ENCODE results near the gene PLD4. TPM values are rescaled to one million over a fixed set of nuclear protein-coding genes. Genes with fewer than 3 reads are reported as not detected.
"Not testable (repeated sequence)": the region's sequence is repeated elsewhere in the genome, so short reads cannot be mapped to it uniquely, and the experiment has no call there.

Gene PLD4
- total RNA-seq, 1 donor from 2014 or later = 0.27 TPM

- intact Hi-C loops (cut with micrococcal nuclease) = no loop called here
- no peak for ATAC-seq
- peak; percentile 27 for DNase-seq
Observed at GRCh38 chr14:104885031-104885972, 39.4 kb upstream of the PLD4 start.

GRCh38 chr14:104885973-104886689, 38.5 kb upstream of the PLD4 start:
- ATAC-seq (no peak), DNase-seq (no peak)
- intact Hi-C loops (cut with micrococcal nuclease) = no loop called here

GRCh38 chr14:104886690-104887622, 37.7 kb upstream of the PLD4 start:
- peak; percentile 28 for DNase-seq
- no peak for ATAC-seq
- intact Hi-C loops (cut with micrococcal nuclease) = no loop called here

GRCh38 chr14:104887623-104888488, 36.8 kb upstream of the PLD4 start:
- no peak for ATAC-seq
- peak; percentile 26 for DNase-seq
- intact Hi-C loops (cut with micrococcal nuclease) = no loop called here

GRCh38 chr14:104888489-104889374, 35.9 kb upstream of the PLD4 start:
- intact Hi-C loops (cut with micrococcal nuclease) = no loop called here
- DNase-seq = peak; percentile 26
- ATAC-seq = no peak

GRCh38 chr14:104889375-104889757, 35.3 kb upstream of the PLD4 start:
- intact Hi-C loops (cut with micrococcal nuclease) = no loop called here
- ATAC-seq (no peak), DNase-seq (peak; percentile 26)

- intact Hi-C loops (cut with micrococcal nuclease); DNase-seq; ATAC-seq: not testable (repeated sequence)
Observed at GRCh38 chr14:104890292-104890691, 34.4 kb upstream of the PLD4 start.

GRCh38 chr14:104891121-104891551, 33.5 kb upstream of the PLD4 start:
- DNase-seq (no peak), ATAC-seq (no peak)
- intact Hi-C loops (cut with micrococcal nuclease) = no loop called here

GRCh38 chr14:104891664-104892530, 32.8 kb upstream of the PLD4 start:
- intact Hi-C loops (cut with micrococcal nuclease) = no loop called here
- ATAC-seq (no peak), DNase-seq (no peak)

GRCh38 chr14:104892531-104893434, 31.9 kb upstream of the PLD4 start:
- DNase-seq = peak; percentile 25

GRCh38 chr14:104893435-104894207, 31.1 kb upstream of the PLD4 start:
- DNase-seq (no peak), ATAC-seq (no peak)
- intact Hi-C loops (cut with micrococcal nuclease) = no loop called here

More at GRCh38 chr14:104892531-104893434, 31.9 kb upstream of the PLD4 start:
- ATAC-seq = no peak
- intact Hi-C loops (cut with micrococcal nuclease) = no loop called here

- intact Hi-C loops (cut with micrococcal nuclease) = no loop called here
- ATAC-seq (peak; percentile 37), DNase-seq (peak; percentile 28)
Observed at GRCh38 chr14:104894331-104895206, 30.1 kb upstream of the PLD4 start.

- ATAC-seq = peak; percentile 11
- intact Hi-C loops (cut with micrococcal nuclease) = no loop called here
- peak; percentile 51 for DNase-seq
Observed at GRCh38 chr14:104895207-104895785, 29.4 kb upstream of the PLD4 start.

Measured in left ventricle myocardium superior (tissue), 1 donor.